ENCODE measurements around the gene ID3. TPM values are rescaled to one million over a fixed set of nuclear protein-coding genes. Genes with fewer than 3 reads are reported as not detected.
A peak's percentile ranks its signal among the peaks of the same experiment; 100 is the strongest.

ID3 gene
- total and polyA plus RNA-seq, 9 of the 15 experiments (the other 6 are each of a cell fraction or from before 2014, with no cell fraction given): 6.8 to 59.8 (median 23.5) TPM

GRCh38 chr1:23554481-23555269, 4.6 kb downstream of the ID3 start (continued):
- TF ChIP-seq C11orf30 (IDR thresholded peaks at IDR 0.05; ENCODE audit: low read depth): no peak
- TF ChIP-seq TEAD2 (tag; IDR thresholded peaks at IDR 0.05): no peak
- no peak for TF ChIP-seq TAF9B (IDR thresholded peaks at IDR 0.05; ENCODE audit: partially characterized antibody)
- no peak for TF ChIP-seq ARHGAP35 (IDR thresholded peaks at IDR 0.05; ENCODE audit: partially characterized antibody)
- no peak for TF ChIP-seq NUFIP1 (IDR thresholded peaks at IDR 0.05; ENCODE audit: partially characterized antibody)
- no peak for TF ChIP-seq POLR2H (tag; IDR thresholded peaks at IDR 0.05; ENCODE audit: low read depth)
- no peak for TF ChIP-seq FOXM1 (IDR thresholded peaks at IDR 0.05; ENCODE audit: low read depth)
- no peak; the same call in 1 of the 2 replicates for TF ChIP-seq FOXM1 (CRISPR knock-in tag; IDR thresholded peaks at IDR 0.05; ENCODE audit: low read depth)
- no peak for TF ChIP-seq ZNF24 (IDR thresholded peaks at IDR 0.05)
- TF ChIP-seq, protein P1, sequence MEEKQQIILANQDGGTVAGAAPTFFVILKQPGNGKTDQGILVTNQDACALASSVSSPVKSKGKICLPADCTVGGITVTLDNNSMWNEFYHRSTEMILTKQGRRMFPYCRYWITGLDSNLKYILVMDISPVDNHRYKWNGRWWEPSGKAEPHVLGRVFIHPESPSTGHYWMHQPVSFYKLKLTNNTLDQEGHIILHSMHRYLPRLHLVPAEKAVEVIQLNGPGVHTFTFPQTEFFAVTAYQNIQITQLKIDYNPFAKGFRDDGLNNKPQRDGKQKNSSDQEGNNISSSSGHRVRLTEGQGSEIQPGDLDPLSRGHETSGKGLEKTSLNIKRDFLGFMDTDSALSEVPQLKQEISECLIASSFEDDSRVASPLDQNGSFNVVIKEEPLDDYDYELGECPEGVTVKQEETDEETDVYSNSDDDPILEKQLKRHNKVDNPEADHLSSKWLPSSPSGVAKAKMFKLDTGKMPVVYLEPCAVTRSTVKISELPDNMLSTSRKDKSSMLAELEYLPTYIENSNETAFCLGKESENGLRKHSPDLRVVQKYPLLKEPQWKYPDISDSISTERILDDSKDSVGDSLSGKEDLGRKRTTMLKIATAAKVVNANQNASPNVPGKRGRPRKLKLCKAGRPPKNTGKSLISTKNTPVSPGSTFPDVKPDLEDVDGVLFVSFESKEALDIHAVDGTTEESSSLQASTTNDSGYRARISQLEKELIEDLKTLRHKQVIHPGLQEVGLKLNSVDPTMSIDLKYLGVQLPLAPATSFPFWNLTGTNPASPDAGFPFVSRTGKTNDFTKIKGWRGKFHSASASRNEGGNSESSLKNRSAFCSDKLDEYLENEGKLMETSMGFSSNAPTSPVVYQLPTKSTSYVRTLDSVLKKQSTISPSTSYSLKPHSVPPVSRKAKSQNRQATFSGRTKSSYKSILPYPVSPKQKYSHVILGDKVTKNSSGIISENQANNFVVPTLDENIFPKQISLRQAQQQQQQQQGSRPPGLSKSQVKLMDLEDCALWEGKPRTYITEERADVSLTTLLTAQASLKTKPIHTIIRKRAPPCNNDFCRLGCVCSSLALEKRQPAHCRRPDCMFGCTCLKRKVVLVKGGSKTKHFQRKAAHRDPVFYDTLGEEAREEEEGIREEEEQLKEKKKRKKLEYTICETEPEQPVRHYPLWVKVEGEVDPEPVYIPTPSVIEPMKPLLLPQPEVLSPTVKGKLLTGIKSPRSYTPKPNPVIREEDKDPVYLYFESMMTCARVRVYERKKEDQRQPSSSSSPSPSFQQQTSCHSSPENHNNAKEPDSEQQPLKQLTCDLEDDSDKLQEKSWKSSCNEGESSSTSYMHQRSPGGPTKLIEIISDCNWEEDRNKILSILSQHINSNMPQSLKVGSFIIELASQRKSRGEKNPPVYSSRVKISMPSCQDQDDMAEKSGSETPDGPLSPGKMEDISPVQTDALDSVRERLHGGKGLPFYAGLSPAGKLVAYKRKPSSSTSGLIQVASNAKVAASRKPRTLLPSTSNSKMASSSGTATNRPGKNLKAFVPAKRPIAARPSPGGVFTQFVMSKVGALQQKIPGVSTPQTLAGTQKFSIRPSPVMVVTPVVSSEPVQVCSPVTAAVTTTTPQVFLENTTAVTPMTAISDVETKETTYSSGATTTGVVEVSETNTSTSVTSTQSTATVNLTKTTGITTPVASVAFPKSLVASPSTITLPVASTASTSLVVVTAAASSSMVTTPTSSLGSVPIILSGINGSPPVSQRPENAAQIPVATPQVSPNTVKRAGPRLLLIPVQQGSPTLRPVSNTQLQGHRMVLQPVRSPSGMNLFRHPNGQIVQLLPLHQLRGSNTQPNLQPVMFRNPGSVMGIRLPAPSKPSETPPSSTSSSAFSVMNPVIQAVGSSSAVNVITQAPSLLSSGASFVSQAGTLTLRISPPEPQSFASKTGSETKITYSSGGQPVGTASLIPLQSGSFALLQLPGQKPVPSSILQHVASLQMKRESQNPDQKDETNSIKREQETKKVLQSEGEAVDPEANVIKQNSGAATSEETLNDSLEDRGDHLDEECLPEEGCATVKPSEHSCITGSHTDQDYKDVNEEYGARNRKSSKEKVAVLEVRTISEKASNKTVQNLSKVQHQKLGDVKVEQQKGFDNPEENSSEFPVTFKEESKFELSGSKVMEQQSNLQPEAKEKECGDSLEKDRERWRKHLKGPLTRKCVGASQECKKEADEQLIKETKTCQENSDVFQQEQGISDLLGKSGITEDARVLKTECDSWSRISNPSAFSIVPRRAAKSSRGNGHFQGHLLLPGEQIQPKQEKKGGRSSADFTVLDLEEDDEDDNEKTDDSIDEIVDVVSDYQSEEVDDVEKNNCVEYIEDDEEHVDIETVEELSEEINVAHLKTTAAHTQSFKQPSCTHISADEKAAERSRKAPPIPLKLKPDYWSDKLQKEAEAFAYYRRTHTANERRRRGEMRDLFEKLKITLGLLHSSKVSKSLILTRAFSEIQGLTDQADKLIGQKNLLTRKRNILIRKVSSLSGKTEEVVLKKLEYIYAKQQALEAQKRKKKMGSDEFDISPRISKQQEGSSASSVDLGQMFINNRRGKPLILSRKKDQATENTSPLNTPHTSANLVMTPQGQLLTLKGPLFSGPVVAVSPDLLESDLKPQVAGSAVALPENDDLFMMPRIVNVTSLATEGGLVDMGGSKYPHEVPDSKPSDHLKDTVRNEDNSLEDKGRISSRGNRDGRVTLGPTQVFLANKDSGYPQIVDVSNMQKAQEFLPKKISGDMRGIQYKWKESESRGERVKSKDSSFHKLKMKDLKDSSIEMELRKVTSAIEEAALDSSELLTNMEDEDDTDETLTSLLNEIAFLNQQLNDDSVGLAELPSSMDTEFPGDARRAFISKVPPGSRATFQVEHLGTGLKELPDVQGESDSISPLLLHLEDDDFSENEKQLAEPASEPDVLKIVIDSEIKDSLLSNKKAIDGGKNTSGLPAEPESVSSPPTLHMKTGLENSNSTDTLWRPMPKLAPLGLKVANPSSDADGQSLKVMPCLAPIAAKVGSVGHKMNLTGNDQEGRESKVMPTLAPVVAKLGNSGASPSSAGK (IDR thresholded peaks at IDR 0.05): peak; percentile 90
- no peak for TF ChIP-seq PPARD (CRISPR knock-in tag; IDR thresholded peaks at IDR 0.05)
- TF ChIP-seq ARID3A (IDR thresholded peaks at IDR 0.05; ENCODE audit: borderline replicate concordance, low read depth, low read length): no peak
